ENCODE results near the gene ASCC3. TPM values are rescaled to one million over a fixed set of nuclear protein-coding genes. Genes with fewer than 3 reads are reported as not detected.
"Not testable (repeated sequence)": the region's sequence is repeated elsewhere in the genome, so short reads cannot be mapped to it uniquely, and the experiment has no call there.

Gene ASCC3
- total and polyA plus RNA-seq, 12 donors = 3.1 to 46.2 (median 32.4) TPM

- H3K36me3 ChIP-seq (replicated peaks in 1 of 2) = no peaks in the 10 kb centered on the region
- DNase-seq = no peak
- H3K4me1 ChIP-seq (replicated peaks in 1 of 2) = no peaks in the 10 kb centered on the region
- intact Hi-C loops (cut with DNase I) = no loop called here
- H3K4me3 ChIP-seq = no peak overlapping the region
- H3K27me3 ChIP-seq = no peaks in the 10 kb centered on the region
- no peak overlapping the region for H3K27ac ChIP-seq
- TF ChIP-seq CTCF (IDR thresholded peaks at IDR 0.05) = no peak
- no peak for TF ChIP-seq POLR2A (IDR thresholded peaks at IDR 0.05)
- 88 to 90% (median 89%) methylated on average over 3 of the region's 3 CpGs for WGBS, 4 donors
- no peaks in the 10 kb centered on the region for H3K9me3 ChIP-seq (replicated peaks in 1 of 3)
These were observed 12.6 kb upstream of the ASCC3 start for GRCh38 chr6:100893743-100894142.

GRCh38 chr6:100892693-100893092, 11.6 kb upstream of the ASCC3 start:
- no peaks in the 10 kb centered on the region for H3K27me3 ChIP-seq
- H3K4me1 ChIP-seq (replicated peaks in 1 of 2) = no peaks in the 10 kb centered on the region
- no peaks in the 10 kb centered on the region for H3K9me3 ChIP-seq (replicated peaks in 1 of 3)
- 66 to 81% (median 75%) methylated on average over 3 of the region's 3 CpGs for WGBS, 4 donors
- TF ChIP-seq CTCF (IDR thresholded peaks at IDR 0.05) (no peak), POLR2A (IDR thresholded peaks at IDR 0.05) (no peak)
- intact Hi-C loops (cut with DNase I) = no loop called here
- H3K4me3 ChIP-seq = no peak overlapping the region
- no peak for DNase-seq
- H3K36me3 ChIP-seq (replicated peaks in 1 of 2) = no peaks in the 10 kb centered on the region
- no peak overlapping the region for H3K27ac ChIP-seq

GRCh38 chr6:100892116-100892515, 11.0 kb upstream of the ASCC3 start:
- no peak overlapping the region for H3K27ac ChIP-seq
- H3K36me3 ChIP-seq (replicated peaks in 1 of 2) = no peaks in the 10 kb centered on the region
- DNase-seq = no peak
- H3K4me3 ChIP-seq = no peak overlapping the region
- TF ChIP-seq CTCF (IDR thresholded peaks at IDR 0.05) = no peak
- no peak for TF ChIP-seq POLR2A (IDR thresholded peaks at IDR 0.05)
- no peaks in the 10 kb centered on the region for H3K27me3 ChIP-seq
- intact Hi-C loops (cut with DNase I) = no loop called here
- no peaks in the 10 kb centered on the region for H3K9me3 ChIP-seq (replicated peaks in 1 of 3)
- H3K4me1 ChIP-seq (replicated peaks in 1 of 2) = no peaks in the 10 kb centered on the region
- WGBS, 4 donors = 80 to 89% (median 85%) methylated on average over 3 of the region's 3 CpGs

GRCh38 chr6:100891079-100891478, 9.9 kb upstream of the ASCC3 start:
- Histone ChIP-seq H3K36me3 (replicated peaks in 1 of 2) (no peaks in the 10 kb centered on the region), H3K27me3 (no peaks in the 10 kb centered on the region), H3K4me1 (replicated peaks in 1 of 2) (no peaks in the 10 kb centered on the region), H3K9me3 (replicated peaks in 1 of 3) (no peaks in the 10 kb centered on the region), H3K27ac (no peak overlapping the region), H3K4me3 (no peak overlapping the region)
- 75 to 86% (median 81%) methylated on average over 1 of the region's 1 CpG for WGBS, 4 donors
- TF ChIP-seq CTCF (IDR thresholded peaks at IDR 0.05) (no peak), POLR2A (IDR thresholded peaks at IDR 0.05) (no peak)
- intact Hi-C loops (cut with DNase I) = no loop called here
- DNase-seq = no peak

GRCh38 chr6:100890646-100891045, 9.5 kb upstream of the ASCC3 start:
- H3K36me3 ChIP-seq (replicated peaks in 1 of 2); DNase-seq; H3K27ac ChIP-seq; H3K4me3 ChIP-seq; intact Hi-C loops (cut with DNase I); H3K27me3 ChIP-seq; H3K4me1 ChIP-seq (replicated peaks in 1 of 2); H3K9me3 ChIP-seq (replicated peaks in 1 of 3): not testable (repeated sequence)
- WGBS, 4 donors = 49 to 67% (median 58%) methylated on average over 1 of the region's 1 CpG

Data from adrenal gland (tissue), 12 donors.